Measurements from ENCODE around the gene IL11.

IL11 gene

GRCh38 chr19:55400281-55401087, 30.2 kb upstream of the IL11 start:
- TF ChIP-seq, protein P1, sequence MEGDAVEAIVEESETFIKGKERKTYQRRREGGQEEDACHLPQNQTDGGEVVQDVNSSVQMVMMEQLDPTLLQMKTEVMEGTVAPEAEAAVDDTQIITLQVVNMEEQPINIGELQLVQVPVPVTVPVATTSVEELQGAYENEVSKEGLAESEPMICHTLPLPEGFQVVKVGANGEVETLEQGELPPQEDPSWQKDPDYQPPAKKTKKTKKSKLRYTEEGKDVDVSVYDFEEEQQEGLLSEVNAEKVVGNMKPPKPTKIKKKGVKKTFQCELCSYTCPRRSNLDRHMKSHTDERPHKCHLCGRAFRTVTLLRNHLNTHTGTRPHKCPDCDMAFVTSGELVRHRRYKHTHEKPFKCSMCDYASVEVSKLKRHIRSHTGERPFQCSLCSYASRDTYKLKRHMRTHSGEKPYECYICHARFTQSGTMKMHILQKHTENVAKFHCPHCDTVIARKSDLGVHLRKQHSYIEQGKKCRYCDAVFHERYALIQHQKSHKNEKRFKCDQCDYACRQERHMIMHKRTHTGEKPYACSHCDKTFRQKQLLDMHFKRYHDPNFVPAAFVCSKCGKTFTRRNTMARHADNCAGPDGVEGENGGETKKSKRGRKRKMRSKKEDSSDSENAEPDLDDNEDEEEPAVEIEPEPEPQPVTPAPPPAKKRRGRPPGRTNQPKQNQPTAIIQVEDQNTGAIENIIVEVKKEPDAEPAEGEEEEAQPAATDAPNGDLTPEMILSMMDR (IDR thresholded peaks at IDR 0.05; ENCODE audit: low read depth, low read length, missing control alignments): no peak

GRCh38 chr19:55398200-55398925, 28.1 kb upstream of the IL11 start:
- H3K4me3 ChIP-seq (ENCODE audit: low read depth, low read length): peak overlapping the region; percentile 3; the same call in 1 of the 2 replicates
- no peak for DNase-seq (ENCODE audit: low read depth)
- TF ChIP-seq, protein P1 (IDR thresholded peaks at IDR 0.05; ENCODE audit: low read depth, low read length, missing control alignments): no peak

More at GRCh38 chr19:55400281-55401087, 30.2 kb upstream of the IL11 start:
- H3K4me3 ChIP-seq (ENCODE audit: low read depth, low read length): no peak overlapping the region
- no peak for DNase-seq (ENCODE audit: low read depth)

DNA sequence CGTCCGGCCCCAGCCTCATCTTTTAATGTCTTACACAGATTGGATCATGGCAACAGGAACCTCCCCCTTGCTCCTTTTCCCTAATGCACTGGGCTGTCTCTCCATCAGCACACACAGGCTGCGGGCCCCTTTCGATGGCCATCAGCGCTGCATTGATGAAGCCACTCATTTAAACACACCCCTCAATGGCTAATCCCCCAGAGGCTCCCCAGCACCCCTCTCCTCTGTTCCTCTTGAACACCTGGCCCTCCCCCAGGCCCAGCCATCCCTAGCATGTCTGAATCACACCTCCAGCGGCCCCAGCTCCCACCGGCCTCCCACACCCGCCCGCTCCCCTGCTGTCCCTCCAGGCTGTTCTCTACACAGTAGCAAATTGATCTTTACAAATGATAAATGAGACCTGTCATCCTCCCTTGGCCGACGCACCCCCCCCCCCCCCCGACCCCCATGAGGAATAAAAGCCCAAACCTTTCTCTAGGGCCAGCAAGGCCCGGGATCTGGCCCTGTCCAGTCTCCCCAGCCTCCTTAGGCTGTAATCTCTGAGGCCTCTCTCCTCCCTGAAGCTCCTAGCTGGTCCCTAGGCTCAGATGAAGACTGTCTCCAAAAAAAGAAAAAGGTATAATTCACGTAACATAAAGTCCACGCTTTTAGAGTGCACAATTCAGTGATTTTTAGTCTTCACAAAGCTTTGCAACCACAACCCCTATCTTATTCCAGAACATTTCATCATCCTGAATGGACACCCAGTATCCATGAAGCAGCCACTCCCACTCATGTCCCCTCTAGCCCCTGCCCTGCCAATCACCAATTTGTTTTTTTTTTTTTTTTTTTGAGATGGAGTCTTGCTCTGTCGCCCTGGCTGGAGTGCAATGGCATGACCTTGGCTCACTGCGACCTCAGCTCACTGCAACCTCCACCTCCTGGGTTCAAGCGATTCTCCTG, 22.8 kb upstream of the IL11 start:
- DNase-seq (ENCODE audit: low read depth): no peak
- no peak overlapping the region for H3K4me3 ChIP-seq (ENCODE audit: low read depth, low read length)
- TF ChIP-seq, protein P1 (IDR thresholded peaks at IDR 0.05; ENCODE audit: low read depth, low read length, missing control alignments): no peak

DNA sequence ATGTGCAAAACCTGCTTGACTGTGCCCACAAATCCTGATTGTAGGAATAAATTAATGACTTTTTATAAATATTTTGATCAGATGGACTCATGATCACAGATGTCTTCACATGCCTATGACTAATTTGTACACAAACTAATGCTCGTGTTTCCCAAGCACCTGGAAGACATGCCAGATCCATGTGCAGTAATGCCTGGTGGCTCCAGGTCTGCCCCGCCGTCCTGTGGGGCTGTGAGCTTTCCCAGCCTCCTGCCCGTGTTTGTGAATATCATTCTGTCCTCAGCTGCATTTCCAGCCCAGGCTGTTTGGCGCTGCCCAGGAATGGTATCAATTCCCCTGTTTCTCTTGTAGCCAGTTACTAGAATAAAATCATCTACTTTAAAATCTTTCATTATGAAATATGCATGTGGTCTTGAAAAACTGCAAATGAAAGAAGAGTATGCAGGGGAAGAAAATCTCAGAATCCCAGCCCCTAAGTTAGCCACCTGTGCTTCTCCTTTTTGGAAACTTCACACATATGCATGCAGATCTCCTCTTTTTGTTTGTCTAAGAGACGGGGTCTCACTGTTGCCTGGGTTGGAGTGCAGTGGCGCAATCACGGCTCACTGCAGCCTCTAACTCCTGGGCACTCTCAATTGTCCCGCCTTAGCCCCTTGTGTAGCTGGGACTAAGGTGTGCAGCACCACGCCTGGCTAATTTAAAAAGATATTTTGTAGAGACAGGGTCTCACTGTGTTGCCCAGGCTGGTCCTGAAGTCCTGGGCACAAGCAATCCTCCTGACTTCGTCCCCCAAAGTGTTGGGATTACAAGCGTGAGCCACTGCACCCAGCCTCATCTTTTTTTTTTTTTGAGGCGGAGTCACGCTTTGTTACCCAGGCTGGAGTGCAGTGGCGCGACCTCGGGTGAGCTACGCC, 21.7 kb upstream of the IL11 start:
- no peak for DNase-seq (ENCODE audit: low read depth)
- no peak overlapping the region for H3K4me3 ChIP-seq (ENCODE audit: low read depth, low read length)
- TF ChIP-seq, protein P1 (IDR thresholded peaks at IDR 0.05; ENCODE audit: low read depth, low read length, missing control alignments): no peak

GRCh38 chr19:55391191-55391670, 21.0 kb upstream of the IL11 start:
- no peak for DNase-seq (ENCODE audit: low read depth)
- H3K4me3 ChIP-seq (ENCODE audit: low read depth, low read length): no peak overlapping the region
- TF ChIP-seq, protein P1 (IDR thresholded peaks at IDR 0.05; ENCODE audit: low read depth, low read length, missing control alignments): no peak
